GM18519 (cell line): Measurements from ENCODE around the gene DNAJC27.
A peak's percentile ranks its signal among the peaks of the same experiment; 100 is the strongest.
"Not testable (repeated sequence)": the region's sequence is repeated elsewhere in the genome, so short reads cannot be mapped to it uniquely, and the experiment has no call there.

Experiments used
- ATAC-seq: cut with Tn5 transposase; IDR thresholded peaks from one replicate; pipeline ENCODE4 v1.9.1; 2021; ENCODE audit warnings: mild to moderate bottlenecking, moderate library complexity; ENCODE audit not compliant: unreplicated experiment, low FRiP score

DNAJC27 gene

GRCh38 chr2:24971536-24972314, at the start of gene DNAJC27:
Gene DNAJC27 (minus strand): TSS chr2:24971955. CDS start chr2:24971904, 51 bp downstream.
- ATAC-seq, result peak; percentile 69

GRCh38 chr2:25018681-25019080, 46.9 kb upstream of the DNAJC27 start:
- no peak for ATAC-seq

DNA sequence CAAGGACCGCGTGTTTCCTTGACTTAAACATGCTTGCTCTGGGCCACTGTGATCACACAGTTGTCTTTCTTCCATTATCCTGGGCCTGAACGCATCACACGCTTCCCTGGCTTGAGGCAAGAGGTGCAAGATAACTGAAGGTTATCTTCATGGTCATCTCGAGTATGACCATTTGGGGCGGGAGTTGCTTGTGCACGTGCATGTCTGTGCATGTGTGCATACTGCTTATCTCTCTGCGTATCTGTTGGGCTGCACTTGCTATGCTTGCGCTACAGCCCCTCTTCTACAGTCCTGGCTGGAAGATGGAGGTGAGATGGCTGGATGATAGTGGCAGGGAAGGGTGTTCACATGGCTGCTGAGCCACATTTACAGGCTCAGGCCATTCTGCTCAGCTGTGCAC, 42.9 kb upstream of the DNAJC27 start:
- ATAC-seq, result no peak

- ATAC-seq, result not testable (repeated sequence)
Measured at GRCh38 chr2:25011342-25011741, 39.6 kb upstream of the DNAJC27 start.

- no peak for ATAC-seq
Measured at GRCh38 chr2:25009954-25010353, 38.2 kb upstream of the DNAJC27 start.

DNA sequence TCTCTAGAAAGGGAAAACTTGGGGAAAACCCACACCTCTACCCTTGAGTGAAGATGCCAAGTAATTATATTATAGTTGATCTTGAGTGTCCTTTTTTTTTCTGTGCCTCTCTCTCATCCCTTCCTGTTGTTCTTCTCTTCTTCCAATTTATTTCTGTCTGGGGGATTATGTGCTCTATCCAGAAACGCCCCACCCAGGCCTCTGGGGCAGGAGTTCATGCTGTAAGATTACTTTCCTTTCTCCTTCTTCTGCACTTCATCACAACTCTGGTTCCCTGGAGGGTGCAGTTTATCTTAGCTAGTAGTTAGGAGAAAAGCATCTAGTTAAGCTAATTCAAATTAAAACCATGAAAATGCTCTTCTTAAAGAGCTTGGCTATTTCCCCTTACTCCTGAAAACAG, 30.3 kb upstream of the DNAJC27 start:
- no peak for ATAC-seq

- ATAC-seq, result no peak
Measured at GRCh38 chr2:25001325-25001637, 29.5 kb upstream of the DNAJC27 start.

- ATAC-seq, result no peak
Measured at GRCh38 chr2:25000503-25001324, 29.0 kb upstream of the DNAJC27 start.

- ATAC-seq, result no peak
Measured at GRCh38 chr2:25000036-25000435, 28.3 kb upstream of the DNAJC27 start.

DNA sequence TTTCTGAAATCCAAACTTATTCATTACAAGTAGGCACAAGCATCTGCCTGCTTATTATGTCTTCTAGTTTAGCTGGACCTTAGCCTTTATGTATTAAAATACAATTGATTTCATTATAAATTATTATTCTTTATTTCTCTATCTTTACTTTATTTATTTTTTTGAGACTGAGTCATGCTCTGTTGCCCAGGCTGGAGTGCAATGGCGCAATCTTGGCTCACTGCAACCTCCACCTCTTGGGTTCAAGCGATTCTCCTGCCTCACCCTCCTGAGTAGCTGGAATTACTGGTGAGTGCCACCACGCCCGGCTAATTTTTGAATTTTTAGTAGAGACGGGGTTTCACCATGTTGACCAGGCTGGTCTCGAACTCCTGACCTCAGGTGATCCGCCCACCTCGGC, 27.3 kb upstream of the DNAJC27 start:
- ATAC-seq, result not testable (repeated sequence)

- ATAC-seq, result no peak
Measured at GRCh38 chr2:24994146-24994724, 22.5 kb upstream of the DNAJC27 start.

- no peak for ATAC-seq
Measured at GRCh38 chr2:24993406-24994145, 21.8 kb upstream of the DNAJC27 start.

- no peak for ATAC-seq
Measured at GRCh38 chr2:24986372-24986771, 14.6 kb upstream of the DNAJC27 start.

- no peak for ATAC-seq
Measured at GRCh38 chr2:24985511-24985910, 13.8 kb upstream of the DNAJC27 start.

DNA sequence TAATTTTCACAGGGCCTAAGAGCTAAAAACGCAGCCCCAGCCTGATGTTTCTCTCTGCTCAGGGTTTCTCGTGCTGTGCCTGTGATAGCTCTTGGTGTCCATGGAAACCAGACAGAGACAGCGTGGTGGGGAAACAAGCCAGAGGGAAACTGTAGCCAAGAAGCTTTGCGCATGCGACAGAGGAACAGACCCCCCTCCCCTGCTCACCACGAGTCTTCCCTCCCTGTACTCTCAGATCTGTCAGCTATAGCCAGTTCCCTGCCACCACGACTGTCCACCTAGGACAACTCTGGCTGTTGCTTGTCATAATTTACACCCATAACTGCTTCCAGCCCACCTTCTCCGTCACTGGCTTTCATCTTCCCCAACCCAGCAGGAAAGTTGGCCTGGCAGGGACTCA, 13.2 kb upstream of the DNAJC27 start:
- no peak for ATAC-seq

DNA sequence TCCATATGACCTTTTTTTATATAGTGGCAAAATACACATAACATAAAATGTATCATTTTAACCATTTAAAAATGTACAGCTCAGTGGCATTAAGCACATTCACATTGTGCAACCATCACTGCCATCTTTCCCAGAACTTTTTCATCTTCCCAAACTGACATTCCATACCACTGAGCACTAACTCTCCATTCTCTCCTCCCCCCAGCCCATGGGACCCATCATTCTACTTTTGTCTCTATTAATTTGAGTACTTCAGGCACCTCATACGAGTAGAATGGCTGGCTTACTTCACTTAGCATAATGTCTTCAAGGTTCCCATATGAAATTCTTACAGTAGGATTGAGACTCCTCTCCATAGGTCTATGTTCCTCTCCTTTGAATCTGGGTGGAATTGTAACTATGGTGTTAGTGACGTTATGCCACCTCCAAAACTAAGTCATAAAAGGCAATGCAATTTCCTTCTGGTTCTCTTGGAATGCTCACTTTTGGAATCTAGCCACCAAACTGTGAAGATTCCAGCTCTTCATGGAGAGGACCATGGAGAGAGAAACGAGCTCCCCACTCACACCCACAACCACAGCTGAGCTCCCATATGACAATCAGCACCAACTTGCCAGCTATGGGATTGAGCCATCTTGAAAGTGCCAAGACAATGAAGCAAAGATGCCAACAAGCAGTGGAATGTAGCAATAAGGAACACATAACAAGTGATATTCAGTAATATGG, 9.8 kb upstream of the DNAJC27 start:
- ATAC-seq, result no peak

DNA sequence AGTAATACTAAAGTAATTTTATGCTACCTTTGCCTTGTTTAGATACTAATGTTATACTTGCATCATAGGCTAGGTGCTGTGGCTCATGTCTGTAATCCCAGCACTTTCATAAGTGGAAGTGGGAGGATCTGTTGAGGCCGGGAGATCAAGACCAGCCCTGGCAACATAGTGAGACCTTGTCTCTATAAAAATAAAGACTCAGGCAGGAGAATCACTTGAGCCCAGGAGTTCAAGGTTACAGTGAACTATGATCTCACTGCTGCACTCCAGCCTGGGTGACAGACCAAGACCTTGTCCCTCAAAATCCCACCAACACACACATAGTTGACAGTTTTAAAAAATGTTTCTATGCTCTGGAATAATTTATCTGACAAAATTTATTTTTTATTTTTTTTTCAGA, 6.9 kb upstream of the DNAJC27 start:
- ATAC-seq, result no peak

DNA sequence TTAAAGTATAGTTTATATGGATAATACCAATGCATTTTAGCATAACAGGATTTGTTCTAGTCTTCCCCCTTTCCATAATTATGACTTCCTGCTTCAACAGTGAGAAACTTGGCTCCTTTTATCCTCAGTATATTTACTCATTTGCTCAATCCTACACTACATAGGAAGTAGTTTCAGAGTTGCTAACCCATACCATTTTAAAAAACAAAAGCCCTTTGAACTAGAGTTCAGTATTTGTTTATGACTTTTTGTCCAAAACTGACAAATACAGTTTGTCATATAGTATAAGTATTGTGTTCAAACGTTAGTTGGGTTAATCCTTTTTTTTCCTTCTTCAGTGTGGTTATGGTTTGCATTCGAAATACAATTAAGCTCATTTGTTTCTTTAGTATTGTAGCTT, 5.9 kb upstream of the DNAJC27 start:
- ATAC-seq, result no peak

DNA sequence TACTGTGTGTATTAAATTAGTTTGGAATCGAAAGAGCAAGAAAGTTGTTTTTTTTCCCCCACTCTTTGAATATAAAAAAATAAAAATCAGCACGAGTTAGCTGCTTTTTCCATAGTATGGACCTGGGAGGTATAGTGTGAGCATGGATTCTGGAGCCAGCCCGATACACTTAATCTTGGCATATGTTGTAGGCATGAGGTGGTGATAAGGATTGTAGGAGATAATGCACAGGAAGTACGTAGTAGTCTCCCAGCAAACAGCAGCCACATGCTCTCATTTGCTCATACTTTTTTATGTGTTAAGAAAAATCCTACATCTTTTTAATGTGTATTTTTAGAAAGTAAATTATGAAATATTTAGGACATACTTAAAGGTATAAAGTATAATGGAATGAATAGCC, 2.1 kb upstream of the DNAJC27 start:
- no peak for ATAC-seq

- ATAC-seq, result no peak
Measured at GRCh38 chr2:24972315-24972961, 683 bp upstream of the DNAJC27 start.
